Mesendoderm (in vitro differentiated cells): Measurements from ENCODE around the gene GPR34.

Source experiments
- DNase-seq: peaks from one replicate; pipeline ENCODE4 v3.0.0; 2013
- H2AK5ac ChIP-seq: 2 replicates; pipeline ENCODE4 v1.6.1; 2013; ENCODE audit warnings: low read length, inconsistent platforms
- H2BK120ac ChIP-seq: 2 replicates; pipeline ENCODE4 v1.6.1; 2013; ENCODE audit warnings: low read depth, mild to moderate bottlenecking, low read length, moderate library complexity, mixed read lengths
- H2BK15ac ChIP-seq: replicated peaks from 2 replicates; pipeline ENCODE4 v1.6.1; 2013; ENCODE audit warnings: low read depth, mild to moderate bottlenecking, moderate library complexity
- H2BK5ac ChIP-seq: 2 replicates; pipeline ENCODE4 v1.6.1; 2013; ENCODE audit warnings: low read length, inconsistent platforms
- H3K18ac ChIP-seq: 2 replicates; pipeline ENCODE4 v1.6.1; 2013; ENCODE audit warnings: mild to moderate bottlenecking, low read length, mixed read lengths
- H3K23ac ChIP-seq: one replicate; pipeline ENCODE4 v1.6.1; 2013; ENCODE audit warnings: low read length
- H3K27ac ChIP-seq: 2 replicates; pipeline ENCODE4 v1.5.1; 2013; ENCODE audit warnings: low read depth, mild to moderate bottlenecking, inconsistent platforms, low read length, moderate library complexity
- H3K27me3 ChIP-seq: 2 replicates; pipeline ENCODE4 v1.6.1; 2013; ENCODE audit warnings: low read length, control low read depth, mild to moderate bottlenecking, inconsistent platforms; ENCODE audit not compliant: insufficient read depth, poor library complexity
- H3K36me3 ChIP-seq: 2 replicates; pipeline ENCODE4 v1.6.1; 2013; ENCODE audit warnings: low read length, inconsistent platforms; ENCODE audit not compliant: control insufficient read depth, insufficient read depth
- H3K4ac ChIP-seq: one replicate; pipeline ENCODE4 v1.6.1; 2013; ENCODE audit warnings: low read depth, mild to moderate bottlenecking, low read length, moderate library complexity
- H3K4me1 ChIP-seq: 2 replicates; pipeline ENCODE4 v1.6.1; 2013; ENCODE audit warnings: low read depth, low read length, inconsistent platforms; ENCODE audit not compliant: control insufficient read depth
- H3K4me2 ChIP-seq: 2 replicates; pipeline ENCODE4 v1.6.1; 2013; ENCODE audit warnings: low read length
- H3K4me3 ChIP-seq: 2 replicates; pipeline ENCODE4 v1.5.1; 2013; ENCODE audit warnings: mild to moderate bottlenecking, low read length
- H3K56ac ChIP-seq: one replicate; pipeline ENCODE4 v1.6.1; 2013; ENCODE audit warnings: low read length
- H3K79me1 ChIP-seq: 2 replicates; pipeline ENCODE4 v1.6.1; 2013; ENCODE audit warnings: low read length, inconsistent platforms
- H3K79me2 ChIP-seq: 2 replicates; pipeline ENCODE4 v1.6.1; 2013; ENCODE audit warnings: mild to moderate bottlenecking, low read length; ENCODE audit not compliant: control insufficient read depth, insufficient read depth
- H3K9ac ChIP-seq: 2 replicates; pipeline ENCODE4 v1.6.1; 2013; ENCODE audit warnings: low read length, inconsistent platforms
- H4K5ac ChIP-seq: one replicate; pipeline ENCODE4 v1.6.1; 2013; ENCODE audit warnings: low read length
- H4K8ac ChIP-seq: one replicate; pipeline ENCODE4 v1.6.1; 2013; ENCODE audit warnings: low read depth, mild to moderate bottlenecking, control low read depth, low read length, moderate library complexity
- WGBS: extraction: QIAGEN DNeasy Blood & Tissue Kit; methylation state at CpG from one replicate; pipeline ENCODE4 v1.1.7; 2013; ENCODE audit warnings: low lambda C conversion rate, missing lambda C conversion rate; ENCODE audit not compliant: insufficient coverage; ENCODE audit errors: extremely low coverage; 5-methylcytosine and 5-hydroxymethylcytosine counted together

GPR34 gene

DNA sequence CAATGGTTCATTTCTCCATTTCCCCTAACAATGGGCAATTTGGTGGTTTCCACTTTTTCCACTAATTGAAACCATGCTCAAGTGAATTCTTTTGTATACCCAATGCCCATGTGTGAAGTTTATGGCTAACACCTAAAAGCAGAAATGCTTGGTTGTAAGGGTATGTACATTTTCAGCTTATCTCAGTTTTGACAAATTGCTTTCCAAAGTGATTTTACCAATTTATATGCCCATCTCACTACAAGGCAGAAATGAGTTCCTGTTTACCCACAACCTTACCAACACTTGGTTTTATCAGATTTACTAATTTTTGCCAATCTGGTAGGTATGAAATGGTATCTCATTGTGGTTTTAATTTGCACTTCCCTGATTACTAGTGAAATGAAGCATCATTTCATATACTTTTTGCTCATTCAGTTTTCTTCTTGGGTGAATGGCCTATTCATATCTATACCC is 14.8 kb downstream of the GPR34 start:
- Histone ChIP-seq H2BK120ac (no peak overlapping the region), H3K56ac (no peak overlapping the region), H3K79me2 (no peaks in the 10 kb centered on the region), H3K23ac (no peak overlapping the region), H3K27ac (no peak overlapping the region), H3K79me1 (no peaks in the 10 kb centered on the region), H3K4me1 (no peaks in the 10 kb centered on the region), H3K18ac (no peak overlapping the region), H3K4me3 (no peak overlapping the region), H3K9ac (no peak overlapping the region), H3K36me3 (no peaks in the 10 kb centered on the region), H3K4ac (no peak overlapping the region), H2BK15ac (no peak overlapping the region), H4K5ac (no peak overlapping the region), H3K27me3 (no peaks in the 10 kb centered on the region), H2AK5ac (no peak overlapping the region), H4K8ac (no peak overlapping the region), H2BK5ac (no peak overlapping the region), H3K4me2 (no peak overlapping the region)
- DNase-seq: no peak

DNA sequence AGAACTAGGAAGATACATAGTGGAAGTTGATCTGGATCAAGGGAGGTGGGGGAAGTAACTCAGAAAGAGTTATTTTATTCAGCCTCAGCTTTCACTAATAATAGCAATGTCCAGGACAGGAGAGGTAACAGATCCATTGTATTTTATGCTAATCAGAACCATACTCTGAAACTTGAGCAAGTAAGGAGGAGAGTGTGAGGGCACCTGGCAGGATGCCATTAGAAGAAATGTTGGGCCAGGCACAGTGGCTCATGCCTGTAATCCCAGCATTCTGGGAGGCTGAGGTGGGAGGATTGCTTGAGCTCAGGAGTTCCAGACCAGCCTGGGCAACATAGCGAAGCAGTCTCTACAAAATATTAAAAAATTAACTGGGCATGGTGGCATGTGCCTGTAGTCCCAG is 16.3 kb downstream of the GPR34 start:
- Histone ChIP-seq H2BK15ac (no peak overlapping the region), H3K23ac (no peak overlapping the region), H3K4me3 (no peak overlapping the region), H3K4me2 (no peak overlapping the region), H4K8ac (no peak overlapping the region), H3K79me1 (no peaks in the 10 kb centered on the region), H4K5ac (no peak overlapping the region), H3K36me3 (no peaks in the 10 kb centered on the region), H3K27me3 (no peaks in the 10 kb centered on the region), H3K18ac (no peak overlapping the region), H3K9ac (no peak overlapping the region), H2BK5ac (no peak overlapping the region), H3K27ac (no peak overlapping the region), H2AK5ac (no peak overlapping the region), H3K4me1 (no peaks in the 10 kb centered on the region), H2BK120ac (no peak overlapping the region), H3K79me2 (no peaks in the 10 kb centered on the region), H3K4ac (no peak overlapping the region), H3K56ac (no peak overlapping the region)
- no peak for DNase-seq
- WGBS: no CpG with 5 or more reads among the region's 1 CpG

DNA sequence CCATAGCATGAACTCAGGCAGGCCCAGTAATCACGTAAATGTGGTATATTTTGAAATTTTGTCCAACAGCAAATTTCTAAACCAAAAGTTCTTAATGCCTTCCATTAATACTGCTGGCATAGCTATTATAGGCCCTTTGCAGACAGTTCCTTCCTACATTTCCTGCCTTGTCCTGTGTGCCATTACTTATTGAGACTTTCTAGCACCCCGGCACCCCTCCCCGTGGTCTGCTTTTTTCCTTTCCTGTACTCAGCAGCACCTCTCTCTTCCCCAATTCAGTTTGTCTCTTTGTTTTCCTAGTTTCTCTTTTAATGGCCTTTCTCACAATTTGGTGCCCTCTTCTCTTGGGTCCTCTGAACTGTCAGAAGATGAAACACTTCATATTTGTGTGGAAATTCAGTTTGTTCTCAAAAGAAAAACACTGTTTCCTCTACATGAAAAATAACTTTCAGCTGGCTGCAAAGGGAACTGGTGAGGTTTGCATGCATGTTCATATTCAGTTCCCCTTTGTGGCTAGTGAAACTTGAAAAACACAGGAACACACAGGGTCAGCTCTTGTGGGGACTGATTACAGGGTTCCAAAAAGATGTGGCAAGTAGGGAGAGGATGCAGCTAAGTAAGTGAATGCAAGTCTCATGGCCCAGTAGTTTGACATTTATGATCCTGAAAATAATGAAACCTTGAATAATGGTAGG is 17.1 kb downstream of the GPR34 start:
- no peak overlapping the region for H2BK120ac ChIP-seq
- WGBS: no CpG with 5 or more reads among the region's 3 CpGs

DNA sequence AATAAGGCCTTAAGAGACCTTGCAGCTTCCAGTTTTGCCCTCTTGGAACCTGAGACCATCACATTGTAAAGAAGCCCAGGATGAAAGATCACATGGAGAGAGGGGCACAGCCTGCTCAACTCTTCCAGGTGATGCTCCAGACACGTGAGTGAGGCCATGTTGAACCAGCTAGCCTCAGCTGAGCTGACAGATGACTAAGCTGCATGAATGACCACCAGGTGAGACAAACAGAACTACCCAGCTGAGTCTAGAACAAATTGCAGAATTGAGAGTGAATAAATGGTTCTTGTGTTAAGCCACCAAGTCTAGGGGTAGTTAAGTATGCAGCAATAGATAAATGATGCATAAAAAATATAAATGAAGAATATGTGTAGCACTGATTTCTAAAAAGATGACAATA is 18.4 kb downstream of the GPR34 start:
- Histone ChIP-seq H2BK5ac (no peak overlapping the region), H3K79me2 (no peaks in the 10 kb centered on the region), H3K9ac (no peak overlapping the region), H3K27me3 (no peaks in the 10 kb centered on the region), H2BK120ac (no peak overlapping the region), H2BK15ac (no peak overlapping the region), H3K4me3 (no peak overlapping the region), H3K18ac (no peak overlapping the region), H3K36me3 (no peaks in the 10 kb centered on the region), H3K27ac (no peak overlapping the region), H3K4me2 (no peak overlapping the region), H3K56ac (no peak overlapping the region), H4K5ac (no peak overlapping the region), H3K4me1 (no peaks in the 10 kb centered on the region), H3K23ac (no peak overlapping the region), H3K4ac (no peak overlapping the region), H2AK5ac (no peak overlapping the region), H3K79me1 (no peaks in the 10 kb centered on the region), H4K8ac (no peak overlapping the region)
- no peak for DNase-seq
- no CpG with 5 or more reads among the region's 1 CpG for WGBS

More for the DNA sequence above, 17.1 kb downstream of the GPR34 start:
- H3K27ac ChIP-seq: no peak overlapping the region
- no peak overlapping the region for H4K5ac ChIP-seq
- no peak overlapping the region for H2AK5ac ChIP-seq
- no peaks in the 10 kb centered on the region for H3K79me1 ChIP-seq
- H2BK15ac ChIP-seq: no peak overlapping the region
- H2BK5ac ChIP-seq: no peak overlapping the region
- H3K9ac ChIP-seq: no peak overlapping the region
- no peak overlapping the region for H4K8ac ChIP-seq
- H3K4me3 ChIP-seq: no peak overlapping the region
- H3K18ac ChIP-seq: no peak overlapping the region
- H3K56ac ChIP-seq: no peak overlapping the region
- no peak overlapping the region for H3K4me2 ChIP-seq
- H3K79me2 ChIP-seq: no peaks in the 10 kb centered on the region
- H3K4ac ChIP-seq: no peak overlapping the region
- H3K4me1 ChIP-seq: no peaks in the 10 kb centered on the region
- DNase-seq: no peak
- H3K36me3 ChIP-seq: no peaks in the 10 kb centered on the region
- no peaks in the 10 kb centered on the region for H3K27me3 ChIP-seq
- no peak overlapping the region for H3K23ac ChIP-seq

DNA sequence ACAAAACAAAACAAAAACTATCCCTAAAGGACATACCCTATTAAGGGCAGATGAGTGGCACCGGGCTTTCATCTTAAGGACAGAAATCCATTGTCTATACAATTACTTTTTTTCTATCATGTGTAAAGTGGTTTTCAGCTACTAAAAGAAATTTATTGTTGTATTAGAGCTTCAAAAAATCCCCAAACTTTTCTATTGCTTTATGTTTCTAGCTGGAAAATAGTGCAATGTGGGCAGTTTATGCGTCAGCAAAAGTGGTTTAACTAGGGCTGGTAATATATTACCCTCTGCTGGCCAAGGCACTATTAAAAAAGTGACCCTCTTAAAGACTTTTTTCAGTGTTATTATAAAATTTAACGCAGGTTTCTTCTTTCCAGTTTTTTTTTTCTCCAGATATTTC is 19.7 kb downstream of the GPR34 start:
- Histone ChIP-seq H3K56ac (no peak overlapping the region), H4K5ac (no peak overlapping the region), H2AK5ac (no peak overlapping the region), H3K79me1 (no peaks in the 10 kb centered on the region), H3K36me3 (no peaks in the 10 kb centered on the region), H3K18ac (no peak overlapping the region), H4K8ac (no peak overlapping the region), H3K9ac (no peak overlapping the region), H3K27me3 (no peaks in the 10 kb centered on the region), H3K4me1 (no peaks in the 10 kb centered on the region), H3K4me3 (no peak overlapping the region), H3K4me2 (no peak overlapping the region), H3K27ac (no peak overlapping the region), H3K79me2 (no peaks in the 10 kb centered on the region), H3K4ac (no peak overlapping the region), H2BK15ac (no peak overlapping the region), H2BK5ac (no peak overlapping the region), H3K23ac (no peak overlapping the region), H2BK120ac (no peak overlapping the region)
- DNase-seq: no peak
- no CpG with 5 or more reads among the region's 3 CpGs for WGBS

- Histone ChIP-seq H3K4me3 (no peak overlapping the region), H3K4me2 (no peak overlapping the region), H4K8ac (no peak overlapping the region), H2BK15ac (no peak overlapping the region), H2BK5ac (no peak overlapping the region), H3K23ac (no peak overlapping the region), H4K5ac (no peak overlapping the region), H3K27ac (no peak overlapping the region), H3K4me1 (no peaks in the 10 kb centered on the region), H3K9ac (no peak overlapping the region), H3K79me2 (no peaks in the 10 kb centered on the region), H3K79me1 (no peaks in the 10 kb centered on the region), H3K4ac (no peak overlapping the region), H3K27me3 (no peaks in the 10 kb centered on the region), H3K18ac (no peak overlapping the region), H2BK120ac (no peak overlapping the region), H2AK5ac (no peak overlapping the region), H3K56ac (no peak overlapping the region), H3K36me3 (no peaks in the 10 kb centered on the region)
- WGBS: no CpG with 5 or more reads among the region's 5 CpGs
- peak; percentile 30 for DNase-seq
These were observed 22.4 kb downstream of the GPR34 start for GRCh38 chrX:41711021-41711667.
